HG02852 (cell line): ENCODE results near the gene PHACTR2.
"Not testable (repeated sequence)": the region's sequence is repeated elsewhere in the genome, so short reads cannot be mapped to it uniquely, and the experiment has no call there.

ENCODE experiments used
- ATAC-seq: cut with Tn5 transposase; IDR thresholded peaks from one replicate; pipeline ENCODE4 v1.9.1; 2021; ENCODE audit warnings: mild to moderate bottlenecking, moderate library complexity; ENCODE audit not compliant: unreplicated experiment

The PHACTR2 gene

GRCh38 chr6:143677891-143678791 lies at the start of gene PHACTR2:
Gene PHACTR2, plus strand, starts transcription at chr6:143677965. Its CDS starts 199 bp downstream, at chr6:143678164.
- no peak for ATAC-seq

GRCh38 chr6:143629104-143630080 lies 48.4 kb upstream of the PHACTR2 start:
- ATAC-seq: no peak

- not testable (repeated sequence) for ATAC-seq
These were observed 46.6 kb upstream of the PHACTR2 start for GRCh38 chr6:143631196-143631595.

DNA sequence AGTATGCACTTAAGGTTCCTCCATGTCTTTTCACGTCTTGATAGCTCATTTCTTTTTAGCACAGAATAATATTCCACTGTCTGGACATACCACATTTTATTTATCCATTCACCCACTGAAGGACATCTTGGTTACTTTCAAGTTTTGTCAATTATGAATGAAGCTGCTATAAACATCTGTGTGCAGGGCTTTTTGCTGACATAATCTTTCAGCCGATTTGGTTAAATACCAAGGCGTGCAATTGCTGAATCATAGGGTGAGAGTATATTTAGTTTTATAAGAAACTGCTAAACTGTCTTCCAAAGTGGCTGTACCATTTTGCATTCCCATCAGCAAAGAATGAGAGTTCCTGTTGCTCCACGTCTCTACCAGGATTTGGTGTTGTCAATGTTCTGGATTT lies 44.9 kb upstream of the PHACTR2 start:
- ATAC-seq: no peak

GRCh38 chr6:143634486-143634885 lies 43.3 kb upstream of the PHACTR2 start:
- ATAC-seq: no peak

DNA sequence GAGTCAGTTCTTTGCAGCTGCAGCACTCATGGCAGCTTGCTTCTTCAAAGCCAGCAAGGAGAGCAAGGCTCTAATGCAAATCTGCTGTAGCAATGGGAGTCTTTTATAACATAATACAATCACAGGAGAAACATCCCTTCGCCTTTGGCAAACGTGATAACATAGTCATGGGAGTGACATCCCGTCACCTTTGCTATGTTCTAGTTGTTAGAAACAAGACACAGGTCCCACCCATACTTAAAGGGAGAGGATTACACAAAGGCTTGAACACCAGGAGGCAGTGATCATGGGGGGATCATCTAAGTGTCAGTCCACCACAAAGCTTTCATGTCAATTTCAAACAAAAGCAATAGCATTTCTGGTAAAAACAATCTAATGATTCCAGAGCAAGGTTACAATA lies 40.1 kb upstream of the PHACTR2 start:
- ATAC-seq: no peak

GRCh38 chr6:143642403-143642802 lies 35.4 kb upstream of the PHACTR2 start:
- ATAC-seq: no peak

GRCh38 chr6:143647191-143647590 lies 30.6 kb upstream of the PHACTR2 start:
- ATAC-seq: no peak

DNA sequence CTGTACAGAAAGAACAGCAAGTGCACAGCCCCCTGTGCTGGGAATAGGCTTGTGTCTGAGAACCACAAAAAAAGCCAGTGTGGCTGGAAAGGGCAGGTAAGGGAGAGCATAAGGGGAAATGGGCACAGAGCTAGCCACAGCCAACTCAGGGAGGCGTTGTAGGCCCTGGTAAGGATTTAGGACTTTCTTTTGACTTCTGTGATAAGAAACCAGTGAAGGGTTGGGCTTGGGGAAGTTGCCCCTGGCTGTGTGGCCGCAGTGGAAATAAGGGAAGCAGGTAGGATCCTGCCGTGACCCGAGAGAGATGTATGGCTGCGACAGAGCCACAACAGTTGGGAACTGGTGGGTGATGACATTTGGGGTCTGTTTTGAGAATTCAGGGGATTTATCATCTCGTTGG lies 30.0 kb upstream of the PHACTR2 start:
- ATAC-seq: no peak

GRCh38 chr6:143649319-143649718 lies 28.4 kb upstream of the PHACTR2 start:
- not testable (repeated sequence) for ATAC-seq

- ATAC-seq: not testable (repeated sequence)
These were observed 26.4 kb upstream of the PHACTR2 start for GRCh38 chr6:143651328-143651727.

- no peak for ATAC-seq
These were observed 24.9 kb upstream of the PHACTR2 start for GRCh38 chr6:143652841-143653331.

DNA sequence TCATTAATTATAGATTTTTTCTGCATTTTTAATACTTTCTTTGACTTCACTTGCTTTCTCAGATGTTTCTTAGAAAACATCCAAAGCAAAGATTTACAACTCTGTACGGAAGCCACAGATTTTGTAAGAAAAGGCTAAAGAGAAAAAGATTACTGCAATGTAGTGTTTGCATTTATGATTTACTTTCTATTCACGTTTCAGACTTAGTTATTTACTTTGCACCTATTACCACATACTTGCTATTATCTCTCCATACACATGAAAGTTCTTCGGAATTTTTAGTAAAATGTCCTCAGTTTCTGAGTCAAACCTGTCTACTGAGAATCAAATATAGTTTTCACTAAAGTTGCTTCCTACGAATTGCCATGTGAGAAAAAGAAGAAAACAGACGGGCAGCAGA lies 22.2 kb upstream of the PHACTR2 start:
- no peak for ATAC-seq

DNA sequence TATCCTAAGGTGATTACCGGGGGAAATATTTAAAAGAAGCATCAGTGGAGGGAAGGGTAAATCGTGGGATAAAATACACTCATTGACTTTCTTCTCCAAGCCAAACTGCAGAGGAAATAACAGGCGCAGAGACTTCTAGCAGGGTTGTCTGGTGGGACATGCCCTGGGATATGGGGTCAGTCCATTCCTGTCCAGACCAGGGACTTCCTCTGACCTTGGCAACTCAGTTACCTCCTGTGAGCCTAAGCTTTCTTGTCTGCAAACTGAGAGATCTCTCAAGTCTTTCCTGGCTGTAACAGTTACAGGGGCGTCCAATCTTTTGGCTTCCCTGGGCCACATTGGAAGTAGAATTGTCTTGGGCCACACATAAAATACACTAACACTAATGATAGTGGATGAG lies 21.7 kb upstream of the PHACTR2 start:
- no peak for ATAC-seq

DNA sequence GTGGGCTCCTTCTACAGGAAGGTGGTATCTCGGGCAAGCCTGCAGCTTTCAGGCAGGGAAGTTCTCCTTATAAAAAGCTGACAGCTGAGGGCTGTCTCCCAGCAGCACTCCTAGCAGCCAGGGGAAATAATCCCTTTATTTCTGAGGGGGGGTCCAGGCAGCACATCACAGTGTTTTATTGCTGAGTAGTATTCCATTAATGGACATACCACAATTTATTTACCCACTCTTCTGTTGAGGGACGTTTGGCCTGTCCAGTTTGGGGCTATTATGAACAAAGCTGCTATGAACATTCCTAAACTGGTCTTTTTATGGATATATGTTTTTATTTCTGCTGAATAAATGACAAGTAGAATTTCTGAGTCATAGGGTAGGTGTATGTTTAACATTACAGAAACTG lies 20.0 kb upstream of the PHACTR2 start:
- ATAC-seq: no peak

- ATAC-seq: not testable (repeated sequence)
These were observed 17.6 kb upstream of the PHACTR2 start for GRCh38 chr6:143660170-143660569.

DNA sequence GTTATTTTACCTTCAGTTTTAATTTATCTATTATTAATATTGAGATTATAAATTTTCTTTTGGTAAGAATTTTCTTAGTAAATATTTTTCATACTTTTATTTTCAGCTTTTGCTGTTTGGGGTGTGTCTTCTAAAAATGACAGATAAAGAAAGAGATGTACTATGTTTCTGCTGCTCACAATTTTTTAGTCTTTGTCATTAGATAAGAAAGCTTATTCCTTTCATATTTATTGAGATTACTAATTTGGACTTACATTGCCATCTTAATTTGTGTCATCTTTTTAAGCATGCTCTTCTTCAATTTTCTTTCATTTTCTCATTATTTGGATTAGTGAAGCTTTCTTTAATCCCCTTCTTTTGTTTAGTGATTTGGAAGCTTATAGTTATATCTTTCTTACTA lies 13.6 kb upstream of the PHACTR2 start:
- ATAC-seq: no peak

DNA sequence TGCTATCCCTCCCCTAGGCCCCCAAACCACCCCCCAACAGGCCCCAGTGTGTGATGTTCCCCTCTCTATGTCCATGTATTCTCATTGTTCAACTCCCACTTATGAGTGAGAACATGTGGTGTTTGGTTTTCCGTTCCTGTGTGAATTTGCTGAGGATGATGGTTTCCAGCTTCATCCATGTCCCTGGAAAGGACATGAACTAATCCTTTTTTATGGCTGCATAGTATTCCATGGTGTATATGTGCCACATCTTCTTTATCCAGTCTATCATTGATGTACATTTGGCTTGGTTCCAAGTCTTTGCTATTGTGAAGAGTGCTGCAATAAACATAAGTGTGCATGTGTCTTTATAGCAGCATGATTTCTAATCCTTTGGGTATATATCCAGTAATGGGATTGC lies 11.8 kb upstream of the PHACTR2 start:
- not testable (repeated sequence) for ATAC-seq

DNA sequence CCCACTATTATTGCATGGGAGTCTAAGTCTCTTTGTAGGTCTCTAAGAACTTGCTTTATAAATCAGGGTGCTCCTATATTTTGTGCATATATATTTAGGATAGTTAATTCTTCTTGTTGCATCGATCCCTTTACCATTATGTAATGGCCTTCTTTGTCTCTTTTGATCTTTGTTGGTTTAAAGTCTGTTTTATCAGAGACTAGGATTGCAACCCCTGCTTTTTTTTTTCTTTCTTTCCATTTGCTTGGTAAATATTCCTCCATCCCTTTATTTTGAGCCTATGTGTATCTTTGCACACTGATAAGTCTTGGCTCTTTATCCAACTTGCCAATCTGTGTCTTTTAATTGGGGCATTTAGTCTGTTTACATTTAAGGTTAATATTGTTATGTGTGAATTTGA lies 8.3 kb upstream of the PHACTR2 start:
- not testable (repeated sequence) for ATAC-seq

DNA sequence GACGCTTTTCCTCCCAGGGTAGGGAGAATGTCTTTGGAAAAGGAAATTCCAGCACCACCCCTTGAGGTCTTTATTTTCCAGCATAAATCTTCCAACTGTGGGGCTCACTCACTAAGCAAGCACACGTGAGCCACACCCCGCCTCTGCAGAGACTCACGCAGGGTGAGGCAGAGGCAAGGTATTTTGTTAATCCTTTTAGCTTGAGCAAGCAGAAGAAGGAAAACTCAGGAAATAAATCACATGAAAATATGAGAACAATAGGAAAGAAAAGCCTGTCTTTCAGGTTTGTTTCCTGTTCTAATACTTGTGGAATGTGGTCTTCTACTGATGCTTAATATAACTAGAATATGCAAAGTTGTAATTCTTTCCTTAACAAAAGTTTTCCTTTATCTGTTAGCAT lies 4.1 kb upstream of the PHACTR2 start:
- ATAC-seq: no peak
